NT2/D1 (cell line): ENCODE data around the gene CCDC83.

ENCODE experiments used
- YY1 ChIP-seq: IDR thresholded peaks from 2 replicates; pipeline ENCODE4 v1.6.1; 2011; ENCODE audit not compliant: insufficient read length, insufficient read depth
- ZNF274 ChIP-seq: IDR thresholded peaks from 2 replicates; pipeline ENCODE4 v1.6.1; 2011; ENCODE audit warnings: mild to moderate bottlenecking, low read depth, low read length

GRCh38 chr11:85913513-85913912, 58.3 kb downstream of the CCDC83 start:
- TF ChIP-seq YY1 = no peak
- TF ChIP-seq ZNF274 = no peak
